Endothelial cell of umbilical vein (primary cell): ENCODE measurements around the gene EXOC5.

ENCODE experiments used
- CTCF ChIP-seq, 2 donors: IDR thresholded peaks; 1 replicate in 1 of 2; 2 replicates in 1 of 2; pipeline ENCODE4 v1.5.1; 2011; ENCODE audit warnings: low read length in 2 of 2, mild to moderate bottlenecking in 2 of 2, moderate library complexity in 2 of 2, control low read depth in 1 of 2, inconsistent platforms in 1 of 2, low read depth in 1 of 2; ENCODE audit not compliant: insufficient read depth in 1 of 2; ENCODE audit errors: extremely low read depth in 1 of 2
- POLR2AphosphoS5 ChIP-seq: IDR thresholded peaks from 2 replicates; pipeline ENCODE4 v1.6.1; 2012; ENCODE audit warnings: low read depth, mild to moderate bottlenecking, control low read depth, low read length, moderate library complexity; ENCODE audit not compliant: insufficient read depth
- TF ChIP-seq, protein P1 (sequence below): IDR thresholded peaks from 2 replicates; pipeline ENCODE4 v1.6.1; 2011; ENCODE audit not compliant: insufficient read depth, insufficient read length

DNA sequence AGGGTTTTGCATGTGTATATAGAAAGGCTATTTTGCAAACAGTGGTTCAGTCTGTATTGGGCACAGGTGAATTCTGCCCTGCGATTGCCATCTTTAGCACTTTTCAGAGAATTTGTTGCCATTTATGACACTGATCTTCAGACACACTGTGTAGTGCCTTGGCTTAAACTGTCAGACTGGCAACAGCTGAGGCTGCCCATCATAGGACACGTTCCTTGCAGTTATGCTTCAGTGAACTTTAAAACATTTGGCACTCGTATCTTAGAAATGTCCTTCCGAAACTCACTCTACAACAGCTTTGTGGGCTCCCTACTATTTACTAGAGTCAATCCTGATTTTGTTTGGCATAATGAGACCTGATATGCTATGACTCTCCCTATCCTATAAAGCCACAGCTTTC, 29.1 kb upstream of the EXOC5 start:
- TF ChIP-seq CTCF (IDR thresholded peaks at IDR 0.05; ENCODE audit: extremely low read depth in 1 of 2, insufficient read depth in 1 of 2, low read depth in 1 of 2, low read length in 2 of 2) (no peak), POLR2AphosphoS5 (no peak)
- TF ChIP-seq, protein P1, sequence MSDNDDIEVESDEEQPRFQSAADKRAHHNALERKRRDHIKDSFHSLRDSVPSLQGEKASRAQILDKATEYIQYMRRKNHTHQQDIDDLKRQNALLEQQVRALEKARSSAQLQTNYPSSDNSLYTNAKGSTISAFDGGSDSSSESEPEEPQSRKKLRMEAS = no peak
